Stimulated activated CD8-positive, alpha-beta memory T cell treated with anti-CD3 and anti-CD28 coated beads, Interleukin-2, amount 100 ng/mL, for 1 hour (primary cell): ENCODE results near the gene PRICKLE2.

Source experiments
- DNase-seq, 2 donors: peaks; one replicate each; pipeline ENCODE4 v3.0.0-alpha.2; 2020; ENCODE audit warnings: low read depth in 2 of 2

PRICKLE2 gene

DNA sequence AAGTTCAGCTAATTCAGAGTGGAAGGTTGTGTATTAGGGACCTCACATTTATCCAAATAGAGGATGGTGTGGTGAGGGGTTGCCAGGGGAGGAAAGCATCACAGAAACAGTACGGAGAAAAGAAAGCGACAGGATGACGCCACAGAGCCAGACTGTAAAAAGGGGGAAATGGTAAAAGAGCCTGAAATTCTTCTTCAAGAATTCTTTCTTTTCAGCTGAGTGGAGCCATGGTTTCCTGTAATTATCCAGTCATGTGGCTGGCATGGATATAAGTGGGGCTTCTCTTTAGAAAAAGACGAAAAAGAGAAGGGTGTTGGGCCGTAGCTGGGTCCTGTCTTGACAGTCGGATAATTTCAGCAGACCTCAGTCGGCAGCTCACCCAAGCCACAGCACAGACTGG is 177.5 kb downstream of the PRICKLE2 start:
- no peak for DNase-seq

DNA sequence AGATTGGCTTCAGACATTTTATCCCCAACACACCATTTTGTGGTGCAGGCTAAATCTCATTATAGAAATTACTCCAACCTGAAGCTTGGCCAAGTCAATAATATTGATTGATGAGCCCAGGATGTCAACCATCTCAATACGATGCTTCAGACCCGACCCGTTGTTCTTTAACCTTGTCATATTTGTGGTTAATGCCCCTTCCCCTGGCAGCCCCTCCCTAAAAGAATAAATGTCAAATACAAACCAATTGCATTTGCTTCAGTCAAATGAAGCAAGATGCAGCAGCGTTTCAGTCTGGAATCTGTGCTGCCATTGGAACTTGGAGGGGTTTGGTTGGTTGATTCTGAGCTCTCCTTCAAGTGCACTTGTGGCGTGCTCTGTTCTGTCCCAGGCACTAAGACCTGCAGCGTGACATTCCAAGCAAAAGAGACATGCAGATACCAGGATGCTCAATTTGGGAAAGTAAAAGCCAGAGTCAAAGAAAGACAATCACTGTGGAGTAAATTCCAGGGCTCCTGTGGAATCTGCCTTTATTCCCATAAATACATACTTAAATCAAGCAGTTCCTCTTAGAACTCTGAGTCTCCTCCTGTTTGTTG is 178.2 kb downstream of the PRICKLE2 start:
- no peak for DNase-seq

DNA sequence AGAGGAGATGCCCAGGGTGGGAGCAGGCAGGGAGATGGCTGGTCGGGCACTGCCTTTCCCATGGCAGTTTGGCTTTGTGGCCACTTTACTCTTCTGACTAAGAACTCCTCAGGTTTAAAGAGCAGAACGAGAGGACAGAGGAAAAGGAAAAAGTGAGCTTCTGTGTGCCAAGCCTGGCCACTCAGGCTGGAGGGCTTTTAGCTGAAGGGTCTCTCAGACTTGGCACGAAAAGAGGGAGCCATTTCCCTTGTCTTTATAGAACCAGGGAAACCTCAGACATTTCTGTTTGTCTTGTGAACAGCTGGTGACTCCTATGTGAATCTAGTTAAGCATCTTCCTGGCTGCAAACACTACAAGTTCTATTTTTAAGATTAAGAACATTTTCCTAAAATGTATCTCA is 178.7 kb downstream of the PRICKLE2 start:
- DNase-seq: no peak

DNA sequence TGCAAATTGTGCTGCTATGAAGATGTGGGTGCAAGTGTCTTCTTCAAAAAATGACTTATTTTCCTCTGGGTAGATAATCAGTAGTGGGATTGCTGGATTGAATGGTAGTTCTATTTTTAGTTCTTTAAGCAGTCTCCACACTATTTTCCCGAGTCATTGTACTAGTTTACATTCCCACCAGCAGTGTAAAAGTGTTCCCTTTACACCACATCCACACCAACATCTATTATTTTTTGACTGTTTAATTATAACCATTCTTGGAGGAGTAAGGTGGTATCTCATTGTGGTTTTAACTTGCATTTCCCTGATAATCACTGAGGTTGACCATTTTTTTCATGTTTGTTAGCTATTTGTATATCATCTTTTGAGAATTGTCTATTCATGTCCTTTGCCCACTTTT is 182.3 kb downstream of the PRICKLE2 start:
- no peak for DNase-seq
